ENCODE results near the gene RNASEL. TPM values are rescaled to one million over a fixed set of nuclear protein-coding genes. Genes with fewer than 3 reads are reported as not detected.
"Not testable (repeated sequence)": the region's sequence is repeated elsewhere in the genome, so short reads cannot be mapped to it uniquely, and the experiment has no call there.

RNASEL gene
- total RNA-seq, 1 donor from 2014 or later, result 4.1 TPM

DNA sequence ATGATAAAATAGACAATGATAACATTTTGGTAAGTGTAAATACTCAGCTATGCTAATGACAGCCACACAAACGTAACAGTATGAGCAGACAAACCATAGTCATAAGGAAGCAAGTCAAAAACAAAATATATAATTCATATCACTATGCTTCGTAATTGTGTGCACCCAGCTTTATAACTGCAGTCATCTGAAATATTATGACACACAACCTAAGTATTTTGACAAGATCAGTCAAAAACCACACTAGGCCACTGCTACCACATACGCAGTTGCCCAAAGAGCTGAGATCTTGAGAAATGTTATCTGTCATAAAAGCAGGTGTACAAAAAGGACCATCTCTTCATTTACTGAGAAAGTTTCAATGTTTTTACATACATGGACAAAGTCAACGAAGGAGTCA is 26.0 kb downstream of the RNASEL start:
- DNase-seq, result no peak

DNA sequence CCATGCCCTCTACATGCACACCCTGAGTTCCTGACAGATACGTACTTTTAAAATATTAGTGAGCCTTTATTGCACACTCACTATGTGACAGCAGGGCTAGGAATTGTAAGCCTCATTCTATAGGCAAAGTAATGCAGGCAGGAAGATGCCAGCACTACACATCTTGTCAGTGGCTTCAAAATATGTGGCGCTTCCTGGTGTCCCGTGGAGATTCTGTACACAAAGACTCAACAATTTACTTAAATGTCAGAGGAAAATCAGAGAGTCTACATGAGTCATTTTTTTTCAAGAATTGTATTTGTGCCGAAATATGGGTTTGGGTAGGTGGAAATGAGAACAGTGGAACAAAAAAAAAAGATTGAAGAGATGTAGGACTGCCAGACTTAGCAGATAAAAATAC is 27.6 kb downstream of the RNASEL start:
- no peak for DNase-seq

DNA sequence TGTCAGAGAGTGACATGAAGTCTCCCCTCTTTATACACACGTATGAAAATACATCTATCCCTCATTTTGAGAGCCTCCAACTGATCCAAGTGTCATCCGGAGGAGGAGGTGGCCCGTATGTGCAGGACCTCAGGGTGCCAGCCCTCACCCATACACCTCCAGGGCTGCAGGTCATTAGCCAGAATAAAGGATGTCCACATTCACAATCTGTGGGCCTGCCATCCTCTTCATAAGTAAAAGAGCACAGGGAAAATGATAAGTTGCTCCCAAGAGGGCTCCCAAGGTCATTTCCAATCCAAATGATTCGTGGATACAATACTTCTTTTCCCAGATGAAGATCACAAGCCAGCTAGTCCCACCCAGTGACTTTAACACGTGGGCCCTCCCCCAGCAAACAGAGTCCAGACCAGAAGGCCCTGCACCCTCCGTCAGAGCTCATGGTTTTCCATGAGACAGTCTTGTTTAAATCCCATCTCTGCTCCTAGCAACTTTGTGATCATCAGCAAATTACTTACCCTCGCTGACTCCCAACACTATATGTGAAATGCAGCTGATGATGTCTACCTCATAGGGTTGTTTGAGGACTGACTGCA is 28.6 kb downstream of the RNASEL start:
- no peak for DNase-seq

DNA sequence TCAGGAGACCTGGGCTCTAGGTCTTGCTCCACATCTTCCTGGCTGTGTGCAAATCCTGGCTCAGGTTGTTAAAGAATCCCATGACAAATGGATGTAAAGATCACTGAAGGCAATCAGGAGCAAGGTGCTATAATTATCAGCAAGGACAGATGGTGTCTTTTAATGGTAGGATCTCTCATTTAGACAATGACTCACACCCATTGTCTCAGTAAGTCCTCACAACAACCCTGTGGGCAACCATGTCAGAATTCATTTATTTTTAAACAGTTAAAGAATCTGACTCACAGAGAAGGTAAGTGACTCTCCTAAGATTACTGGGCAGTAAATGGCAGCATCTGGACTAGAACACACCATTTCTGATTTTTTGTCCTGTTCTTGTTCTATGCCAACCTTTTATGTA is 32.8 kb downstream of the RNASEL start:
- DNase-seq, result no peak

DNA sequence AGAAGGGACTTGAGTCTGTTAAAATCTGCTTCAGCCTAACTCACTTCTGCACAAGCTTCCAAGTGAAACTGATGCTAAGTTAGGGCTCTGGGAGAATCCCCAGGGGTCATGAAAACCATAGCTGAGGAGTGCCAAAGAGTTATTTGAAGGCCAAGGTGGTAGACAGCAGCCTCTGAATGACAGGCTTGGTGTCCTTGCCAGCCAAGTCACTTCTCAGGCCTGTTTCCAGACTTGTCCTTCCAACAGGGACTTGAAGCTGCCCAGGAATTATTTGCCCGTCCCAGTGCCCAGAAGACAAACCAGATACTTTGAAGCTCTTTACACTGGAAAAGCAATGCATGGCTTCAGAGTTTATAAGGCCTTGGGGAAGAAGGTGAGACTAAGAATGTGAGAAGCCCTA is 33.6 kb downstream of the RNASEL start:
- DNase-seq, result no peak

- DNase-seq, result no peak
These were observed 36.5 kb downstream of the RNASEL start for GRCh38 chr1:182552527-182552926.

GRCh38 chr1:182549811-182550210 is 39.2 kb downstream of the RNASEL start:
- no peak for DNase-seq

DNA sequence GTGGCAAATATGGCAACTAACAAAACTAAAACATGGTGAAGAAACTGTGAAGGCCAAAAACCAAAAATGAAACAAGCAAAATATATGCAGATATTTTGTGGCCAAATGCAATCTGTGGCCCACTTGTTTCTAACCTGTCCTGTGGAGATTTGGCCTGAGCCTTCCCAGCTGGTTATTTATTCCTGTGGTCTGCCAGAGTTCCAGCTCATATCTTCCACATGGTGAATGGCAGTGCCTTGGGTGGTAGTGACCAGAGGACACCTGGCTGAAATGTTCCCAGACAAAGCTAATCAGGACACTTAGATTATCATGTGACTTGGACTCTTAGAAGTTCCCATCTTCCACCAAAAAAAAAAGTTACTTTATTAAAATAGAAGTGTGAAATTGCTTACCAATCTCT is 39.7 kb downstream of the RNASEL start:
- DNase-seq, result no peak

DNA sequence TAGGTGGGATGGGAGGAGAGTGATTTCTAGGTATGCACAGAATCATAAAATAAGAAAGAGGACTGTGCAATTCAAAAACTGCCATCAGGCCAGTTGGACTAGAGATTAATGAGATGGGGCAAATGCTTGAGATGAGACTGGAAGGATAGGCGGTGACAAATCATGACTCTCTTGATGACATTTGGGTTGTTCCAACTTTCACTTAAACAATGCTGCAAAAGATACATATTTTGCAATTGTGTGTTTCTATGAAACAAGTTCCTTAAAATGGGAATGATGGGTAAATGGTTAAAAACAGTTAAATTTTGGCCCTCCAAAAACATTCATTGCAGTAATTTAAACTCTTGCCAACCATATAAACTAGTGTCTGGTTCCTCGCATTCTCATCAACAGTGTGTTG is 55.2 kb downstream of the RNASEL start:
- no peak for DNase-seq

- not testable (repeated sequence) for DNase-seq
These were observed 60.9 kb downstream of the RNASEL start for GRCh38 chr1:182528206-182528605.

- DNase-seq, result no peak
These were observed 61.4 kb downstream of the RNASEL start for GRCh38 chr1:182527680-182528079.

DNA sequence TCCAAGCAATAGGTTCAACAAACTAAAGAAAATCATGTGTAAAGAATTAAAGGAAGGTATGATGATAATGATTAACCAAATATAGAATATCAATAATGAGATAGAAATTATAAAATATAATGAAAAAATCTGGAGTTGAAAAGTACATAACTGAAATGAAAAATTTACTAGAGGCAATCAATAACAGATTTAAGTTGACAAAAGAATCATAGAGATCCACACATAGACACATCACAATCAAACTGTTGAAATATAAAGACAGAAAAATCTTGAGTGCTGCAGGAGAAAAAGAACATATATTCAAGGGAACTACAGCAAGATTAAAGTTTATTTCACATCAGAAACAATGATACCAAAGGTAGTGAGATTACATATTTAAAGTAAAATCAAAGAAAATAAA is 63.7 kb downstream of the RNASEL start:
- no peak for DNase-seq

Small RNA genes within 50 kb of the gene (small RNA-seq; reads per million reads assigned to genes)
- not detected for gene RF00017

Other genes starting within 250 kb of the RNASEL start
- gene GLUL, start 197.5 kb downstream of the RNASEL start, total RNA-seq, result 264 TPM
- gene TEDDM1, start 188.6 kb downstream of the RNASEL start, total RNA-seq, result not detected
- gene RGSL1, start 139.1 kb downstream of the RNASEL start, total RNA-seq, result not detected
- 1.6 TPM for gene RGS16, start 15.1 kb upstream of the RNASEL start, total RNA-seq
- 7.8 TPM for gene RGS8, start 95.3 kb upstream of the RNASEL start, total RNA-seq
- 38.4 TPM for gene NPL, start 200.5 kb upstream of the RNASEL start, total RNA-seq